ENCODE data around the gene RAI1.
A peak's percentile ranks its signal among the peaks of the same experiment; 100 is the strongest.

The RAI1 gene

GRCh38 chr17:17730250-17730935 lies 49.1 kb downstream of the RAI1 start:
- no peak for DNase-seq (ENCODE audit: low read depth in 3 of 3)

GRCh38 chr17:17732444-17732843 lies 51.2 kb downstream of the RAI1 start:
- no peak for DNase-seq (ENCODE audit: low read depth in 3 of 3)

- no peak for DNase-seq (ENCODE audit: low read depth in 3 of 3)
Measured at GRCh38 chr17:17732892-17733670, 51.8 kb downstream of the RAI1 start.

GRCh38 chr17:17736205-17737183 lies 55.2 kb downstream of the RAI1 start:
- no peak for DNase-seq (ENCODE audit: low read depth in 3 of 3)

GRCh38 chr17:17737961-17738894 lies 57.0 kb downstream of the RAI1 start:
- DNase-seq (ENCODE audit: low read depth in 3 of 3): no peak

GRCh38 chr17:17738901-17739300 lies 57.6 kb downstream of the RAI1 start:
- no peak for DNase-seq (ENCODE audit: low read depth in 3 of 3)

DNA sequence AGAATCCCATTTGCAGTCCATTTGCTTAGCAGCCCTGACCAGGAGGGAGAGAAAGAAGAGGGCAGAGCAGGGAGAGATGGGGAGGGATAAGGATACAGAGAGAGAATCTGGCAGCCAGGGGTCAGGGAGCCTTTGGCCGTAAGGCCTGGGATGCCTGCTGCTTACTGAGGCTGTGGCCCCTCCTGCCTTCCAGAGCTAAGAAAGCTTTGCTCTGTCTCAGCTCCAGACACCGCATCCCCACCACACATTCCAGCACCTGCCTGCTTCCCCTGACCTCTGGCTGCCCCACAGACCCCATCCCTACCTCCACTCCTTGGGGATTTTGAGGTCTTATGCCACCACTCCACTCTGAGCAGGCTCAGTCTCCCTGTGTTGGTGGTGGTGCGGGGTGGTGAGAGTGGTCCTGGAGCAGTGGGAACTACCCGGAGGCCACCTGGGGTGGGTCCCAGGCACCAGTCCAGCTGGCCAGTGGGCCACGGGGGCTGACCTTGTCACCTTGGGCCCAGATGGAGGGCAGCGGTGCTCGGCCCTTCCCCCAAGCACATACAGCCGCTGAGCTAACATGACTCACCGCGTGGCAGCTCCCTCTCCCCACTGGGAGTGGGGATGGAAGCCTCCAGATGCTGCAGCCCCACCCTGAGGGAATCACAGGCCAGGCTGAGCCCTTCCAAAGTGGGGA lies 58.3 kb downstream of the RAI1 start:
- no peak for DNase-seq (ENCODE audit: low read depth in 3 of 3)

DNA sequence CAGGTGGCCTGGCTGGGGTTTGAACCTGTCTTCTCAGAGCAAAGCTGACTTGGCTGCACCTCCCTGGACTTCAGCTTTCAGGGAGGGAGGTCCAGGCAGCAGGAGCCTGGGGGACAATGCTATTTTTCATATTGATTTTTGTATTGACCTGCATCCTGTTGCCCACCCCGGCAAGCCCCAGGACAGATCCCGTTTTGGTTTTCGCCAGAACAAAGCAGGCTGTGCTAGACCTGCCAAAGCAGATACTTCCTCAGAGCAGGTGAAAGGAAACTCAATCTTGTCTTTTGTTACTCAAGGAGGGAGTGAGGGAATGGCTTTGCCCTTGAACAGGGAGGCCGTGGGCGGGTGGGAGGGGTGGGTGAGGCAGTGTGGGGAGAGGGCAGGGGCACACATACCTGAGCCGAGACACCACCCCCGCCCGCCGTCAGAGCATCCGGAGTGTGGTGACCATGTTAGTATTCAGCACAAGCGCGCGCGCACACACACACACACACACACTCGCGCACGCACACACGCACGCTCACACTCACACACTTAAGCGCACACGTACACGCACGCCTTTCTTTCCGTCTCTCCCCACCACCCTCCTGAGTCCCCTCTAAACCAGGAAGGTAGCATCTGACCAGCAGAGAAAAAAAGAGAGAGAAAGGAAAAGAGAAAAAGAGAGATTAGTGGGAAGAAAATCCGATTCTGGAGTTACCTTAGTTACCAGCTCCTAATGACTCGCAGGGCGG lies 59.5 kb downstream of the RAI1 start:
- peak in 1 of 3 experiments; percentile 37 for DNase-seq (ENCODE audit: low read depth in 3 of 3)

DNA sequence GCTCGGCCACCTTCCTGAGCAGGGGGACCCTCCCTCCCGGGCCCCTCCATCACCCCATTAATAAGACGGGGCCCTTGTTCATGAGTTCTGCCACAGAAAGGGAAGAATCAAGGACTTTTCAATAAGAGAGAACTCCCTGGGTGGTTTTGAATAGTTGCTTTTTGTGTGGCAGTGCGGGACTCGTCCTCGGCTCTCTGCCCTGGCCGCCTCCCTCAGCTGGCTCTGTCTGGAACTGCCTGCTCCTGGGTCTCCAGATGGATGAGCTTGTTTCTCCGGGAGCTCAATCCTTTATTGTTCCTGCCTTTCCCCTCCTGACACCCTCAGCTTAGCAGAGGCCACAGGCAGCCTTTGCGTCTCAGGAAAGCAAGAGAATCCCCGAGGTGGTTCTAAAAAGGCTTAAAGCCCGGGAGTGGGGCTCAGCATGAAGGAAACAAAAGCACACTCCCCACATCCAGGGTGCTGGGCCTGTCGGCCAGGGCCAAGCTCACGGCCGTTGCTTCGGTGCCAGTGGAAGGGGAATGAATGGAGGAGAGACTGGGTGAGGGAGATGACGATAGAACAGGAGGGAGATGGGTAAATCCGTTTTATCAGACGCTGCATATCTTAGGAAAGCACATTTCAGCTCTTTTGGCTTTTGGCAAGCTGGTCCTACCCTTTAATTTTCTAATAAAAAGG lies 60.2 kb downstream of the RAI1 start:
- DNase-seq (ENCODE audit: low read depth in 3 of 3): no peak

GRCh38 chr17:17742133-17742621 lies 60.9 kb downstream of the RAI1 start:
- no peak for DNase-seq (ENCODE audit: low read depth in 3 of 3)

- DNase-seq (ENCODE audit: low read depth in 3 of 3): no peak
Measured at GRCh38 chr17:17742688-17743390, 61.6 kb downstream of the RAI1 start.

- no peak for DNase-seq (ENCODE audit: low read depth in 3 of 3)
Measured at GRCh38 chr17:17743391-17744112, 62.3 kb downstream of the RAI1 start.

- no peak for DNase-seq (ENCODE audit: low read depth in 3 of 3)
Measured at GRCh38 chr17:17744116-17744515, 62.9 kb downstream of the RAI1 start.

DNA sequence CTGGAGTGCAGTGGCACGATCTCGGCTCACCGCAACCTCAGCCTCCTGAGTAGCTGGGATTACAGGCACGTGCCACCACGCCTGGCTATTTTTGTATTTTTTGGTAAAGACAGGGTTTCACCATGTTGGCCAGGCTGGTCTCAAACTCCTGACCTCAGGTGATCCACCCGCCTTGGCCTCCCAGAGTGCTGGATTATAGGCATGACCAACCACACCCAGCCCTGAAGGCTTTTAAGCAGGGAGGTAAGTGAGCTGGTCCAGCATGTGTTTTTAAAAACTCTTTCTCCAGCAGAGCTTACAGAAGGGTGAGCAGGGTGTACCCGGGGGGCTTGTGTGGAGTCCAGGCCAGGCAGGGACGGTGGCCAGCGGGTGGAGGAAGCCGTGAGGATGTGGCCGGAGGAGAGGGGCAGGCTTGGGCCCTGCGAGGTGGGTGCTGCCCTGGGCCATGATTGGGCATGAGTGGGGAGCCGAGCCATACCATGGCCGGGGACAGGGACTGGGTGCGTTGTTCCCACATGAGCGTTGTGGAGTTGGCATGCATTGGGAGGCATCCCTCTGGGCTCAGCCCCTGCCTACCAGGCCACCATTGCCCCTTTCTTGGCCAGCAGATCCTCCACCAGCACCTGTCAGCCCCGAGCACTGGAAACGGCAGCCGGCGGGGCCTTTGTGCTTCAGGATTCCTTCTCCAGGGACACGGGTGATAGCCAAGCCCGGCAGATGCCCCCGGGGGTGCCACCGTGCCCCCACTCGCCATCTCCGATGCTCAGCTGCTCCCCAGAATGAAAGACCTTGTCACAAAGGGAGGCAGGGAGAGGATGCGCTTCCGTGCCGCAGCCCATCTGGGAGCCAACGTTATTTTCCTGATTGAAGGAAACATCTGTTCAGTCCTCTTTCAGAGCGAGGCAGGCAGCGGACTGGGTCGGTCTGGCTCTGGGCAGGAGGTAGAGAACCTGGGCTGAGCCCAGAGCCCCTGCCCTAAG lies 64.5 kb downstream of the RAI1 start:
- no peak for DNase-seq (ENCODE audit: low read depth in 3 of 3)

DNA sequence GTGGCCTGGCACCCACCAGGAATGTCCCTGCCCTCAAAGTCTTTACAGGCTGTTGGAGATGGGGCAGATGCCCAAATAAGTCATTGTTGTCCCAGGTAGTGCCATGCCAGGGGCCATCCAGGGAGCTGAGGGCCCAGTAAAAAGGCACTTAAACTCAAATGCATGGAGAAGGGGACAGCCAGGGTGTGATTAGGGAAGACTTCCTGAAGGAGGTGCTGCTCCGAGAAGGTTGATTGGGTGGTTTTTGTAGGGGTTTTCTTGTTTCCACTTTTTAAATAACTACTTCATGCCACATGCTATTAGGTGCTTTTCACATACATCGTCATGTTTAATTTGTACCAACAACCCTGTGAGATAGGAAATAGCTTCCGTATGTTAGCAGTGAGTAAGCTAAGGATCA lies 66.9 kb downstream of the RAI1 start:
- no peak for DNase-seq (ENCODE audit: low read depth in 3 of 3)

- DNase-seq (ENCODE audit: low read depth in 3 of 3): no peak
Measured at GRCh38 chr17:17748604-17749003, 67.3 kb downstream of the RAI1 start.

All from stimulated activated CD4-positive, alpha-beta T cell treated with anti-CD3 and anti-CD28 coated beads, TNF-alpha, amount 100 ng/mL, for 24 hours (primary cell).